Osteocyte (in vitro differentiated cells): ENCODE results near the gene MYADML2. TPM values are rescaled to one million over a fixed set of nuclear protein-coding genes. Genes with fewer than 3 reads are reported as not detected.

ENCODE experiments used
- DNase-seq: peaks from one replicate; pipeline ENCODE4 v3.0.0; 2021; ENCODE audit warnings: mixed read lengths; ENCODE audit not compliant: unreplicated experiment; ENCODE audit errors: extremely low spot score
- H3K27ac Mint-ChIP-seq: one replicate; pipeline ENCODE4 v1.8.0; 2021; ENCODE audit warnings: mild to moderate bottlenecking, mixed read lengths; ENCODE audit not compliant: unreplicated experiment
- H3K27me3 Mint-ChIP-seq: one replicate; pipeline ENCODE4 v1.8.0; 2021; ENCODE audit warnings: mixed read lengths; ENCODE audit not compliant: unreplicated experiment
- H3K36me3 Mint-ChIP-seq: one replicate; pipeline ENCODE4 v1.8.0; 2021; ENCODE audit warnings: mixed read lengths; ENCODE audit not compliant: unreplicated experiment
- H3K4me1 Mint-ChIP-seq: one replicate; pipeline ENCODE4 v1.8.0; 2021; ENCODE audit warnings: mixed read lengths; ENCODE audit not compliant: unreplicated experiment
- H3K4me3 Mint-ChIP-seq: one replicate; pipeline ENCODE4 v1.8.0; 2021; ENCODE audit warnings: mild to moderate bottlenecking, moderate library complexity, mixed read lengths; ENCODE audit not compliant: unreplicated experiment
- H3K9me3 Mint-ChIP-seq: one replicate; pipeline ENCODE4 v1.8.0; 2021; ENCODE audit warnings: mixed read lengths; ENCODE audit not compliant: unreplicated experiment
- CTCF ChIP-seq: fragments of 200-600 bp; sonication (generic); IDR thresholded peaks from 2 replicates; pipeline ENCODE4 v1.5.0; 2021; ENCODE audit warnings: antibody characterized with exemption, mild to moderate bottlenecking, moderate library complexity
- total RNA-seq: library from RNA; stranded (reverse); gene quantifications from 2 replicates; pipeline ENCODE4 v1.2.1, GENCODE V29; 2021

The MYADML2 gene
- total RNA-seq, 1 donor from 2014 or later: not detected

GRCh38 chr17:81902023-81902652, 44.9 kb downstream of the MYADML2 start, which contains the start of gene NPB:
Gene NPB, plus strand, starts transcription at chr17:81902238. Its CDS starts 40 bp downstream, at chr17:81902278.
- H3K27me3 Mint-ChIP-seq: no peaks in the 10 kb centered on the region
- H3K4me3 Mint-ChIP-seq: no peak within 1 kb of the TSS
- TF ChIP-seq CTCF: no peak
- peaks cover 10% of the 10 kb centered on the region for H3K36me3 Mint-ChIP-seq
- no peak for DNase-seq
- peaks cover 34% of the 10 kb centered on the region for H3K4me1 Mint-ChIP-seq
- no peaks in the 10 kb centered on the region for H3K9me3 Mint-ChIP-seq
- no peak within 1 kb of the TSS for H3K27ac Mint-ChIP-seq

GRCh38 chr17:81901167-81902022, 45.6 kb downstream of the MYADML2 start:
- H3K4me1 Mint-ChIP-seq: peaks cover 34% of the 10 kb centered on the region
- H3K4me3 Mint-ChIP-seq: no peak overlapping the region
- H3K9me3 Mint-ChIP-seq: no peaks in the 10 kb centered on the region
- no peaks in the 10 kb centered on the region for H3K27me3 Mint-ChIP-seq
- TF ChIP-seq CTCF: no peak
- H3K36me3 Mint-ChIP-seq: peaks cover 10% of the 10 kb centered on the region
- DNase-seq: no peak
- no peak overlapping the region for H3K27ac Mint-ChIP-seq

- Mint-ChIP-seq H3K27ac (peak overlapping the region; percentile 35), H3K9me3 (no peaks in the 10 kb centered on the region), H3K36me3 (peaks cover 10% of the 10 kb centered on the region), H3K4me3 (no peak overlapping the region), H3K27me3 (no peaks in the 10 kb centered on the region), H3K4me1 (peaks cover 35% of the 10 kb centered on the region)
- TF ChIP-seq CTCF: no peak
- no peak for DNase-seq
Measured at GRCh38 chr17:81900181-81900820, 46.7 kb downstream of the MYADML2 start.

GRCh38 chr17:81899514-81900166, 47.4 kb downstream of the MYADML2 start:
- peaks cover 10% of the 10 kb centered on the region for H3K36me3 Mint-ChIP-seq
- no peaks in the 10 kb centered on the region for H3K9me3 Mint-ChIP-seq
- H3K27ac Mint-ChIP-seq: peak overlapping the region; percentile 44
- no peak overlapping the region for H3K4me3 Mint-ChIP-seq
- no peaks in the 10 kb centered on the region for H3K27me3 Mint-ChIP-seq
- peaks cover 35% of the 10 kb centered on the region for H3K4me1 Mint-ChIP-seq
- DNase-seq: no peak
- TF ChIP-seq CTCF: no peak
